ENCODE data around the gene ZBTB17.
"Not testable (repeated sequence)": the region's sequence is repeated elsewhere in the genome, so short reads cannot be mapped to it uniquely, and the experiment has no call there.

Gene ZBTB17

DNA sequence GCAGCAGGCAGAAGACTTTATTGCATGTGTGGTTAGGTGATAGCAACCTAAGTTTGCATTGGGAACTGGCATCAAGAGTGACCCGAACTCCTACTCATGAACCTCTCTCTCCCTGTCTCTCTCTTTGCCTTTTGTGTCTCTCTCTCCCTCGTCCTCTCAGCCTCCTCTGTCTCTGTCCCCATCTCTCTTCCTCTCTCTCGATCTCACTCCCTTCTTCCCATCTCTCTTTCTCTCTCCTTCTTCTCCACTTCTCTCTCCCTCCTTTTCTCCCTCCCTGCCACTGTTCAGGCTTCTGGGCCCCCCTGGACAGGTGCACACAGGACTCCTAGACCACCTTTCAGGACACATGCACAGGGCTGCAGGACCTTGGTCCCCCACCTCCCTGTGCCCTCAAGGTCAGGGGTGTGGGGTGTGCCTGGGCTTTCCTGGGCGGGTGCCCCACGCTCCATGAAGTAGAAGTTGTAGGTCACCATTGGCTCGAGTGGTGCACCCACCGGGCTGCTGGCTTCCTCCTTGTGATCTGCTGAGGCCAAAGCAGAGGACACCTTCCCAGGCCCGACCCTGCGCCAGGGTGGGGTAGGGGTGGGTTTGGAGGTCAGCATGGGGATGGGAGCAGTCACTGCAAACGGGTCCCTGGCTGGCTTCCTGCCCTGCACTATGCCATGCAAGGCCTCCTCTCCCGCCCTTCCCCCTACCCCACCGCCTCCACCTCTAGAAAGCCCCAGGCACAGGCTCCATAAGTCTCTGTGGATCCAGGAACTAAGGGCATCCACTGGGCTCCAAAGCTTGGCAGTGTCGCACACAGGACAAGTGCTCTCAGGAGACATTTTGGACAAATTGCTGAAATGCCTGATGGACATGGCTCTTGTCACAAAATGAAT, 13.2 kb upstream of the ZBTB17 start:
- no peak for DNase-seq (ENCODE audit: low spot score)

DNA sequence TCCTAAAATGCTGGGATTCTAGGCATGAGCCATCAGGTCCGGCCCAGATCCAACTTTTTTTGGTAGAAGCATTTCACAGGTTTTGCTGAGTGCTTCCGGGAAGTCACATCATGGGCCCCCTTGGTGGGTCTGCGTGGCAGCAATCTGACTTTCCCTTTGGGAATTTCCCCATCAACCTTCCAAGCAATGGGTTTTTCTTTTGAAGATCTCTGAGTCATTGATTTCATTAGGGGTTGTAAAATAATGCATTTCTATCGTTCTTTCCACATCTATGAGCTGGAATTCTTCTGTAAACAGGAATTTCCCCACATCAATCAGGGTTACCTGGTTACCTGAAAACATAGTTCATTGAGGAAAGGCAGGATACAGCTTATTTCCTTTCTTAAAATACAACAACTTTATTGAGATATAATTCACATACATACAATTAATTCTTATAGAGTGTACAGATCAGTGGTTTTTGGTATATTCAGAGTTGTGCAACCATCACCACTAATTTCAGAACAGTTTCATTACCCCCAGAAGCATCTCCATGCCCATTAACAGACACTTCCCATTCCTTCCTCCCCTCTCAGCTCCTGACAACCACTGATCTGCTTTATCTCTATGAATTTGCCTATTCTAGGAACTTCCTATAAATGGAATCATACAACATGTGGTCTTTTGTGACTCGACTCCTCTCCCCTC, 9.9 kb upstream of the ZBTB17 start:
- DNase-seq (ENCODE audit: low spot score) = peak; percentile 96

DNA sequence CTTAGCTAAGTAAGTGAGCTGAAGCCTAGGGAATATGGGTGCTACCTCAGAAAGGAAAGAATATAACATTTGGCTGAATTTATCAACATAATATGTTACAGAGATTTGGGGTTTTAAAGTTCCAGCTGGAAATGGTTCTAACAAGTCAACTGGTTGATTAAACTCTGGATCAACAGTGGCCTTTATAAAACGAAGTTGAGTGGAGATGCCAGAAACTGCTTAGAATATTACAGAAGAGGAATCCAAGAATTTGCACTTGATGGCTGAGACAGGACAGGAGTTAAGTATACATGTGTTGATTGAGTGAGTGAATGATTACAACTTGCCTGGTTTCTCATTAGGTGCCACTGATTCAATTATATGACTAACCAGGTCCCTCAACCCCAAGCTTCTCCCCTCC, 7.4 kb upstream of the ZBTB17 start:
- DNase-seq (ENCODE audit: low spot score) = no peak

DNA sequence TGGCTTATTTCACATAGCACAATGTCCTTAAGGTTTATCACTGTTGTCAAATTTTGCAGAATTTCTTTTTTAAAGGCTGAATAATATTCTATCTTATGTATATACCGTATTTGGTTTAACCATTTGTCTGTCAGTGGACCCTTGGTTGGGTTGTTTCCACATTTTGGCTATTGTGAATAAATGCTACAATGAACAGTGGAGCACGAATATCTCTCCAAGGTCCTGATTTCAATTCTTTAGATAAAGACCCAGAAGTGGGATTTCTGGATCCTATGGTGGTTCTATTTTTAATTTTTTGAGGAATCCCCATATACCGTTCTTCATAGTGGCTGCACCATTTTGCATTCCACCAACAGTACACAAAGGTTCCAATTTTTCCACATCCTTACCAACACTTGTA, 5.8 kb upstream of the ZBTB17 start:
- DNase-seq (ENCODE audit: low spot score) = no peak

DNA sequence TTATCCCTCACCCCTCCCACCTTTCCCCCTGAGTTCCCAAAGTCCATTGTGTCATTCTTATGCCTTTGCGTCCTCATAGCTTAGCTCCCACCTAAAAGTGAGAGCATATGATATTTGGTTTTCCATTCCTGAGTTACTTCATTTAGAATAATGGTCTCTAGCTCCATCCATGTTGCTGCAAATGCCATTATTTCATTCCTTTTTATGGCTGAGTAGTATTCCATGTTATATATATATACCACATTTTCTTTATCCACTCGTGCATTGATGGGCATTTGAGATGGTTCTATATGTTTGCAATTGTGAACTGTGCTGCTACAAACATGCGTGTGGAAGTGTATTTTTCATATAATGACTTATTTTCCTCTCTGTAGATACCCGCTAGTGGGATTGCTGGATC, 2.0 kb upstream of the ZBTB17 start:
- DNase-seq (ENCODE audit: low spot score) = not testable (repeated sequence)

DNA sequence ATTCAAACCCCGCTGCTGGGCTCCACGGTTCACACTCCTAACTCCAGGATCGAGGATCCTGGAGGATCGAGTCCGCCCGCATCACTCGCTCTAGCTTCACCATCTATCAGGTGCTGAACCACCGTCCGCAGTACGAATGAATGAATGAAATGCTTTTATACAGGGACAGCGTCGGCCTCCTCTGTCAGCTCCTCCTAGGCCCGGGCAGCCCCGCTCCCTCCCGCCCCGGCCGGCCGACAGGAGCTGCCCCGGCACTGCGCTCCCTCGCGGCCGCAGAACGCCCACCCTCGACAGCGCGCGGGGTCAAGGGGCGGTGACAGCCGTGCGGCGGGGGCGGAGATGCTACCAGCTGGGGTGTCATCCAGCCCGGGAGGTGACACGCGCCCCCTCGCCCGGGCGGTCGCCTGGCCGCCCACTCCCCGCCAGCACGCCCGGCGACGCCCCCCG, 520 bp downstream of the ZBTB17 start:
- peak; percentile 36 for DNase-seq (ENCODE audit: low spot score)

DNA sequence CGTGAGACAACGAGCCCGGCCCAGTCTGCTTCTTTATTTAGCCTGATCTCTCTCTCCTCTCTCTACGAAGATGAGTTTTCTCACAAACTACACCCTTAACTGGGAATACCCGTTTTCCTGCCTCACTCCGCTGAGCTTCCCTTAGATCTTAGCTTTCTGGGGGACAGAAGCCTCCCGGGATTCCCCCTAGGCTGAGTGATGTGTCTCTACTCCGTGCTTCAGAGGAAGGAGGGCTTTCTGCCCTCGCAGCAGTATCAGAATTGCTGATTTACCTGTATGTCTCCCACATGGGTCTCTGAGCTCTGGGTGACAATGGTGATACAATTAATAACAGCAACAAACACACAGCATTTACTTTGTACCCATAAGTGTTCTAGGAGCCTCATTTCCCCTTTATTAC, 1.0 kb downstream of the ZBTB17 start:
- DNase-seq (ENCODE audit: low spot score) = no peak

DNA sequence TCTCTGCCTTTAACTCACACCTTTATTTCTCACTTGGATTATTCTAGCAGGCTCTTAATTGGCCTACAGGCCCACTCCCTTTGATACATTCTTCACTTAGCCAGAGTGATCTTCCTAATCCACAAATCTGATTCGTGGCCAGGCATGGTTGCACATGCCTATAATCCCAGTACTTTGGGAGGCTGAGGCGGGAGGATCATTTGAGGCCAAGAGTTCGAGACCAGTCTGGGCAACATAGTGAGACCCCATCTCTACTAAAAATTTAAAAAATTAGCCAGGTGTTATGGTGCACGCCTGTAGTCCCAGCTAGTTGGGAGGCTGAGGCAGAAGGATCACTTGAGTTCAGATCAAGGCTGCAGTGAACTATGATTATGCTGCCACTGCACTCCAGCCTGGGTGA, 2.1 kb downstream of the ZBTB17 start:
- DNase-seq (ENCODE audit: low spot score) = no peak

DNA sequence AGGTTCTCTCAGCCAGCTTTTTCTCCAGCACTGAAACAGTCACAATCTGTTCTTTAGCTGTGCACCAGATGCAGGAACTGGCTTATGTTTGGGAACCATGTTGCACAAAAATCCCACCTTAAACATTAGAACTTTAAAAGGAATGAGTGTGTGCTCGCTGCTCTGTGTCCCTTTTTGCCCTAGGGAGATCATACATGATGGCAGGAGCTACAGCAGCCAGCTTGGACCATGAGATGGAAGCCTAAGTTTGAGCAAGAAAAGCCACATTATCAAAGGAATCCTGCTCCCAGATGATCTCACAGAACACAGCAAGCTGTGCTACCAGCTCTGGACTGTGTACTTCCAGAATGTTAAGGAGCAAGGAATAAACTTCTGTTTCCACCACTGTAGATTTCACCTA, 3.5 kb downstream of the ZBTB17 start:
- DNase-seq (ENCODE audit: low spot score) = no peak

DNA sequence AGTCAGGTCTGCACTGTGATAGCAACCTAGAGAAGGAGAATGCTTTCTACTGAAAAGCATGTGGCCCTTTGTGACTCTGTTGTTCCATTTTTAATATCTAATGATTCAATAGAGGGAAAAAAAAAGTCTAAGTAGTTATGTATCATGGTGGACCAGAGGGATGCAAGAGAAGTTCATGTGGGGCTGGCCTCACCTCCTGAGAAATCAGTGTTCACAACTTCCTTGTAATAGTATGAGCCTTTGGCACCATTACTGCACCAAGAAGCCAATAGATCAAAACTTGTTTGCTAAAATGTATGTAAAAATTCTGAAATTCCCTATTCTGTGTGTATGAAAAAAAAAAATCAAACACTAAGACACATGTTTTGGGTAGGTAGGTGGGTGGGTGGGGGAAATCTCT, 5.0 kb downstream of the ZBTB17 start:
- no peak for DNase-seq (ENCODE audit: low spot score)

DNA sequence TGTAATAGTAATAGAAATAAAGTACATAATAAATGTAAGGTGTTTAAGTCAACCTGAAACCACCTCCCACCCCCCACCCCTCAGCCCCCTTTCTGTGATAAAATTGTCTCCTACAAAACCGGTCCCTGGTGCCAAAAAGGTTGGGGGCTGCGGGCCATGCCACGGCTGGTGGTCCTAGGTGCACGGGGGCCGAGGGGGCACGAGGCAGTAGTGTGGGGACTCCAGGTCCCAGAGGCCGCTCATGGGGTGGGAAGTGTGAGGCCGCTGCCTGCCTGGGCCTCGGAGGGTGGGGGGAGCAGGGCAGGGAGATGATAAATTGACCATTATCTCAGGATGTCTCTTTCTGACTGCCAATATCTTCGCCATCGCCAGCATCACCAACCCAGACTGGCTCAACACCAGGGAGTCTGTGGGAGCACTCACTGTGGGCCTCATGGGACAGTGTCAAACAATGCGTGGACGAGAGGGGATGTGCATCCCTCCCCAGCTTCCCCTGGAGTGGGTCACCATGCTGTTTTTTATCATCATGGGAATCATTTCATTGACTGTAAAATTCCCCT, 6.5 kb downstream of the ZBTB17 start:
- no peak for DNase-seq (ENCODE audit: low spot score)

DNA sequence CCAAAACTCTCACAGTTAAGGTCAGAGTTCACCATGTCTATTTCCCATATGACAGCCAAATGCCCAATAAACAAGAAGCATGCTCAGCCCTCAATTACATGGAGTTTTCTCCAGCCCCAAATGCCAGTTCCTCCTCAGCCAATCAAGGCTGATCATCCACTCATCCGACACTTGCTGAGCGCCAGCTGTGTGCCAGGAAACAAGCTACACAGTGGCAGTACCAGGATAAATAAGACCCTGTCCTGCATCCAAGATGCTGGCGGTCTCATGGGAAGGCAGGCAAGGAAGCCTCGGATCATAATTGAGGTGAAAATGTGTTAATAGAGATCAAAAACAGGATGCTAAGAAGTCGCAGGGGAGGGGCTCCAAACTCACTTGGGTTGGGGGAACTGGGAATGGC, 7.7 kb downstream of the ZBTB17 start:
- no peak for DNase-seq (ENCODE audit: low spot score)

DNA sequence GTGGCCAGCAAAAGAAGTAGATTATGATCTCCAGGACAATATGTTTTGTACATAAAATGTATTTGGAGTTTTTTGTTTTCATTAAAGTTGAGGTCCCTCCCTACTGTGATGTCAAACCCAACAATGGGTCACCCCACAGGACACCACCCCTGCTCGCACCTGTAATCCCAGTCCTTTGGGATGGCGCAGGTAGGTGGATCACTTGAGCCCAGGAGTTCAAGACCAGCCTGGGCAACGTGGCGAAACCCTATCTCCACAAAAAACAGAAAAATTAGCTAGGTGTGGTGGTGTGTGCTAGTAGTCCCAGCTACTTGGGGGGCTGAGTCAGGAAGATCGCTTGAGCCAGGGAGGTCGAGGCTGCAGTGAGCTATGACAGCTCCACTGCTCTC, 9.0 kb downstream of the ZBTB17 start:
- DNase-seq (ENCODE audit: low spot score) = no peak

DNA sequence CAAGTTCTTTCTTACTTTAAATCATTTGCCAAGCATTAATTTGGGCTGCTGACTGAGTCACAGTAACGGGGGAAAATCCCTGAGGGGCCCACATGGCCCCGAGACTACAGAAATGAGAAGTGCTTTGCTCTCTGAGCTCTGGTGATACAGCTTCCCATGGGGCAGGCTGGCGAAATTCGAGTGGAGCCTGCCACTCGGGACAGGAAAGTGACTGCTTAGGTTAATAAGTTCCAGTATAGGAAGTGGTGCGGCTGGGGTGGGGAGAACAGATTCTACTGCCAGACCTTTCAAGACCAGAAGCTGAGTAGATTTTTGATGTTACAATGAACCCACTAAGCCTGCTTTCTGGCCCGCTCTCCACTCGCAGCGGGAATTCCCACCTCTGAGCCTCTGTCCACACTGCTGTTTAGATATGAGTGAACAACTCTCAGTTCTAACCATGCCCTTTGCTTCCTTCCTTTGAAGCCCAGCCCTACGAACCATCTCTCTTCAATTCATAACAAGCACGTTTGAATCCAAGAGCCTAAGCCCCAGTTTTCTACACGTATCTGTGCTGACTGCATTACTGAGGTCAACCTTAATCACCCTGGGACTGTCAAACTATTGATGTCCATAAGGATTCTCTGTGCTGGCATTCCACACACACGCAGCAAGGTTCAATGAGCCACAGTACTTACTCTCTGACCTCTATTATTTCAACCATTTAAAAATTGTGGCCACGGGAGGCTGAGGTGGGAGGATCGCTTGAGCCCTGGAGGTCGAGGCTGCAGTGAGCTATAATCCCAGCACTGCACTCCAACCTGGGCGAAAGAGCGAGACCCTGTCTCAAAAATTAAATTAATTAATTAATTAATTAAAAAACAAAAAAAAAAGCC, 9.6 kb downstream of the ZBTB17 start:
- no peak for DNase-seq (ENCODE audit: low spot score)

DNA sequence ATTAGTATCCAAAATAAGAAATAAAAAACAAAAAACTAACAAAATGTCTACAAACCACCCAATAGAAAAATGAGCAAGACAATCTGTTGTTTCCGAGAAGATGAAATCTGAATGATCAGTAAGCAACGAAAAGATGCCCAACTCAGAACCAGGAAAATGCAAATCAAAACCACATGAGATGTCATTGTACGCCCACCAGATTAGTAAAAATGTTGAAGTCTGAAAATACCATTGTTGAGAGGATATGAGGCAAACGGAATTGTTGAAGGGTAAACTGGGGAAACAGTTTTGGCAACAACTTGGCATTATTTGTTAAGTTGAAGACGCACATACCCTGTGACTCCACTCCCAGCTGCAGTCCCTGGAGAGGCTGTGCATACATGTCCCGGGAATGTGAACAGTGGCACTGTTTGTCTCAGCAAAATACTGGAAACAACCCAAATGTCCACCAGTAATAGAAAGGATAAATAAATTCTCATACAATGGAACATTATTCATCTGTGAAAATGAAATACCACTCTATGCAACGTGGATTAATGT, 10.6 kb downstream of the ZBTB17 start:
- no peak for DNase-seq (ENCODE audit: low spot score)

DNA sequence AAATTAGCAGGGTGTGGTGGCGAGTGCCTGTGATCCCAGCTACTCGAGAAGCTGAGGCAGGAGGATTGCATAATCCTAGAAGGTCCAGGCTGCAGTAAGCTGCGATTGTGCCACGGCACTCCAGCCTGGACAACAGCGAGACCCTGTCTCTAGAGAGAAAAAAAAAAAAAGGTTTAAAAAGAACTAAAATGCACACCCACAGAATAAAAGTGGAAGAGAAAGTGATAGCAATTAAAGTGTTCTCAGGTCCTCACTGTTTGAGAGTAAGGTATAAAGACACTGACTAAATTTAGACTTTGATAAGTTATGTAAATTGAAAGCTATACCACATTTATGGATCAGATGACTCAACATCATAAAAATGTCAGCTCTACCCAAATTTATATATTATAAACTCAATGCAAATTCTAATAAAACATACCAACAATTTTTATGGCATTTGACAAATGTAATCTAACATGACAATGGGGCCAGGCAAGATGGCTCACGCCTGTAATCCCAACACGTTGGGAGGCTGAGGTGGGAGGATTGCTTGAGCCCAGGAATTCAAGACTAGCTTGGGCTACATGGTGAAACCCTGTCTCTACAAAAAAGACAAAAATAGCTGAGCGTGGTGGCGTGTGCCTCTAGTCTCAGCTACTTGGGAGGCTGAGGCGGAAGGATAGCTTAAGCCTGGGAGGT, 11.8 kb downstream of the ZBTB17 start:
- no peak for DNase-seq (ENCODE audit: low spot score)

DNA sequence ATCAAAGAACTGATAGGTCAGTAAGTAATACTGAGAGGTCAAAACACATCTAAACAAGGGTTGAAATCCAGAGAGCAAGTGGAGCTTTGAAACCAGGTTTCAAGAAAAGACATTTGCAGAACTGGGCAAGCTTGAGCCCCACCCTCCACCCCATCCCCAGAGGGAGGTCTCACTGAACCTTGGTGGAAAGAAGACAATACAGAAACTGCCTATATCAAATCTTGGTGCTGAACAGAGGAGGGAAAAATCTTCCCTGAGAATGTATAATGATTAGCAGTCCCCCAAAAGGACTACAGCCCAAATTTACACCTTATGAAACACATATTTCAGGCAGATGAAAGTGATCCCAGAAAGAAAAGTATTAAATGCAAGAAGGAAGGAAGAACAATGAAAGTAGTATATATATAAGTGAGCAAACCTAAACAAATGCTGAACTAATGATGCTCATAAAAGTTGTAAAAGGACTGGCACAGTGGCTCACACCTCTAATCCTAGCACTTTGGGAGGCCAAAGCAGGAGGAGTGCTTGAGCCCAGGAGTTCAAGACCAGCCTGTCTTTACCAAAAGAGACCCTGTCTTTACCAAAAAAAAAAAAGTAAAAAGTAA, 12.4 kb downstream of the ZBTB17 start:
- no peak for DNase-seq (ENCODE audit: low spot score)

DNA sequence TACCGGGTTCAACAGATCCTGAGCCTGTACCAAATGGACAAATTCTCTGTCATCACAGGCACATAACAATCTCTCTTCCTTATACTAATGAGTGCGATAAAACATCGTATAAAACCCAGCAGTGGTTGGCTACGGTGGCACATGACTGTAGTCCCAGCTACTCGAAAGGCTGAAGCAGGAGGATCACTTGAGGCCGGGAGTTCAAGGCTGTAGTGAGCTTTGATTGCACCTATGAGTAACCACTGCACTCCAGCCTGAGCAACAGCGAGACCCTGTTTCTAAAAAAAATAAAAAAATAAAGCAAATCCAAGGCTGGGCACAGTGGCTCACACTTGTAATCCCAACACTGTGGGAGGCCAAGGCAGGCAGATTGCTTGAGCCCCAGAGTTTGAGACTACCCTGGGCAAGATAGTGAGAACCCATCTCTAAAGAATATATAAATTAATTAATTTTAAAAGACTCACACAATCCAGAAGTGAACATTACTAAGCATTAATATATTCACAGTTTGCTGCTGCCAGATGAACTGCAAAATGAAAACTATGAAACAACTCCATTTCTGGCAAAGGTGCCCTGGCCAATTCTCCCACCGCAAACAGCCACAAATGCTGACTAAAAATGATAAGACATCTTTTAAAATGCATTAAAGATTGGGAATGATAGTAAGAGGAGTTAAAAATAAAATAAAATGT, 13.1 kb downstream of the ZBTB17 start:
- DNase-seq (ENCODE audit: low spot score) = no peak

DNA sequence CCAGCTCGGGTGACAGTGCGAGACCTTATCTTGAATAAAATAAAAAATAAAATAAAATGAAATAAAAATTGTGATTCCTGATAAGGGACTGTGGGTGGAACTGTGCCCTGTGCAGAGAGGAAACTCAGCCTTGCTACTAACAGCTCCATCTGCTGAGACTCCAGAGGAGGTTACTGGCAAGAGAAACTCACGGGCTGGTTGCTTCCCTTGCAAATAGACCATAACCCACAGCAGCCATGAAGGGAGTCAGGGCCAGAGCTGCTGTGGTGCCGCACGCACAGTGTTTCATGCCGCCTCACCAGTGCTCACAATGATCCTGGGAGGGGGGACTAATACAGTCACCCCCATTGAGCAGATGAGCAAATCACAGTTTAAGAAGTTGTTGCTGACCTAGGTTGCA, 13.7 kb downstream of the ZBTB17 start:
- no peak for DNase-seq (ENCODE audit: low spot score)

DNA sequence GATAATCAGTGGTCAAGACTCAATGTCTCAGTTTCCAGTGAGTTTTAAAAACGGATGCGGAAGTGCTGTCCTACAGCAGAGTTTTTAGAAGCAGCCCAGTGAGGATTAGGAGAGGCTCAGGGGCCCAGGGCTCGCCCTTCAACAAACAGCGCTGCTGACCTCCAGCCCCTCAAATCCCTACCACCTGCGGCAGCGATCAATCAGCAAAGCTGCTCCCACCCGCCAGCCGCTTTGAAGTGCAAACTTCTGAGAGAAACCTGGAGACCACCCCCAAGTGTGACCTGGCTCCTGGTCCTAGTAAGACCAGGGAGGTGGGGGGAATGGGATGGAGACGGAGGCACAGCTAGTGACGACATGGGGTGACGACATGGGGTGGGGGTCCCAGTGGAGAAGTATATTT, 14.4 kb downstream of the ZBTB17 start:
- DNase-seq (ENCODE audit: low spot score) = no peak

All from SW480 (cell line).